GM19467 (cell line): ENCODE measurements around the gene SLC11A2.
"Not testable (repeated sequence)": the region's sequence is repeated elsewhere in the genome, so short reads cannot be mapped to it uniquely, and the experiment has no call there.

Experiments
- ATAC-seq: cut with Tn5 transposase; IDR thresholded peaks from one replicate; pipeline ENCODE4 v1.9.1; 2021; ENCODE audit warnings: mild to moderate bottlenecking, moderate library complexity; ENCODE audit not compliant: unreplicated experiment

SLC11A2 gene

DNA sequence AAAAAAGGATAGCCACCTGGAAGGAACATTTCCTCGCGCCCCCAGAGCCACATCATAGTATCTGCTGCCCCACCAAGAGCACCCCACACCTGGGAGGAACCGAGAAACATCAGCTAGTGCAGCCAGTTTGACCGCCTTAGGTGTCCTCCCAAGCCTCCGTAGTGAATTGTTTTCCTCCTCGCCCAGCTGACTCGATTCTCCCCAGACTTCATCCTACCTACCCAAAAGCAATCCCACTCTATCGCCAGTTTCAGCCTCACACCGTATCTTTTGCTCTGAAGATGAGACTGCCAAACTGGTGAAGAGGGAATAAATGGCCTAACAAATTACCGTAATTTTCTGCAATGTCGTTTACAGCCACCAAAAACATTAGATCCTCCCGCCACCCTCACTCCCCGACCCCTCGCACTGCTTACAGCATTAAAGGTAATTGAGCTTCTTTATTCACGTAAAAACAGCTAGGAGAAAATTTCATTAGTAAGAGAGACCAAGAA is 1.2 kb upstream of the SLC11A2 start:
- no peak for ATAC-seq

DNA sequence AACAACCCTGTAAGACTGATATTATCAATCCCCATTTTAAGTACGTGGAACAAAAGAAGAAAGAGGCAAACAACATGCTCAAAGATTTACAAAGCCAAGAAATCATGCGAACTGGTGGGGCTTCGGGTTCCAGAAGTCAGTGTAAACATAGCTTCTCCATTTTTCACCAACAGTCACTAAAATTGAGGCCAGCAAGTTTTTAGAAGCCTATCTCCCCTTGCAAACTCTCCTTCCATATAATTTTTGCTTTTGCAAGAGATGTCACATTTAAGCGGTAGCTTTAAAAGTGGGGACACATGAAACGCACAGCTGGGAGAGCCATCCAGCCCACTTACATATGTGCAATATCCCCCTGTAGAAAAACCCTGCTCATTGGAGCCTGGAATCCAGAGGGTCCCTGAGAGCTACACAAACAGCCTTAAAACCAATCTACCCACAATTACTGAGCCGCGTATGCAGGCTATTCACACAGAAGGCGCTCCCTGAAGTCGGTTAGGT is 797 bp downstream of the SLC11A2 start:
- ATAC-seq = no peak

DNA sequence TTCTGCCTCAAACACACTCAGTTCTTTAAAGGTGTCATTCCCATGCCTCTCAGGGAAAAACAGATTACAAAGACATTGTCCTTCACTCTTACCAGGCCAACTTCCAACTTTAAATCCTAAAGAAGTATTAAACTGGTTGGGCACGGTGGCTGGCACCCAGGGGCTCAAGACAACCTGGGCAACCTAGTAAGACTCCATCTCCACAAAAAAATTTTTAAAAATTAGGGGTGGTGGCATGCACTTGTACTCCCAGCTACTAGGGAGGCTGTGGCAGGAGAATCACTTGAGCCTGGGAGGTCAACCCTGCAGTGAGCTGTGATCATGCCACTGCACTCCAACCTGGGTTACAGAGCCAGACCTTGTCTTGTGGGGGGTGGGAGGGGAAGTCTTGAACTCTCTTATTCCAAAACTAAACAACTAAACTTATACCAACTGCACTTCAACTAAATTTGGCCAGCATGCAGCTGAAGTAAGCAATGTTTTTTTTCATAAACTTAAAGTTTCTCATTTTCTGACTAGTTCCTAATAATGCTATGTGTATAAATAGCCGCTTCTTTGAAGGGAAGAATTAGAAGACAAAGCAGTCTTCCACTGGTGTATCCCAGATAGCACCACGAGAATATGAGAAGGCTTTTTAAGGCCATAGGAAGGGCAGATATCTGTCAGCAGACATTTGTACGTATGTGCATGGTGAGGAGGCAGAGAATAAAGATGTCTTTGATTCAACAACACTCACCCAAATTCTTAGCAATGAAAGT is 2.4 kb downstream of the SLC11A2 start:
- ATAC-seq = no peak

DNA sequence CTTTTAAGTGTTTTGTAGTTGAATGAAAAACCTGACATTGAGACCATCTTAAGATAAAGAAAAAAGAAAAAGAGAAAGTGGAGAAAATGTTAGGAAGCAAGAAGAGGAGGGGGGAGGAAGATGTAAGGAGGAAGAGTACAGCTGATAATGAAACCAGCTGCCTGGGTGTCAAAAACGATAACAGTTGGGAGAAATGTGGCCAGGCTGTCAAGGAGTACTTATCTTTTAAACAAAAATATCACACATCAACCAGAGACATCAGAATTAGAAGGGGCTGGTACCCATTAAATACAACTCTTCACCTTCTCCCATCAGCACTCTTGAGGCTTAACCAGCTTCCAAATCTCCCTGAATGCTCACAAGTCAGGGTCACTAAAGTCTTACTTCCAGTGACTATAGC is 4.5 kb downstream of the SLC11A2 start:
- no peak for ATAC-seq

DNA sequence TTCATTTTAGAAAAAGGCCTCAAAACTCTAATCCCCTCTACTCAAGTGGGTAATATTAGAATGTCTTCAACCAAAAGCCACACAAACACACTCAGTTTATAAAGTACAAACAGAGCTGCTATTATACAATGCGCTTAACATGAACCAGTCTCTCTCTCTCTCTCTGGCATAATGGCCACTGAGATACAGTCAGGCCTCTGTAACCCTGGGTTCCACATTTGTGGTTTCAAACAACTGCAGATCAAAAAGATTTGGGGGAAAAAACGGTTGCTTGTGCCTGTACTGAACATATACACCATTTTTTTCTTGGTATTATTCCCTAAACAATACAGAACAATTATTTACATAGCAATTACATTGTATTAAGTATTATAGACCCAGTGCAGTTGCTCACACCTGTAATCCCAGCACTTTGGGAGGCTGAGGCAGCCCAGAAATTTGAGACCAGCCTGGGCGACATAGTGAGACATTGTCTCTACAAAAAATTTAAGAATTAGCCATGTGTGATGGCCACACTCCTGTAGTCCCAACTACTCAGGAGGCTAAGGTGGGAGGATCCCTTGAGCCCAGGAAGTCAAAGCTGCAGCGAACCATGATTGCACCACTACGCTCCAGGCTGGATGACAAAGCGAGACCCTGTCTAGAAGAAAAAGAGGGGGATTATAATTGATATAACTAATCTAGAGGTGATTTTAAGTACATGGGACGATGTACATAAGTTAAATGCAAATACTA is 5.6 kb downstream of the SLC11A2 start:
- no peak for ATAC-seq

DNA sequence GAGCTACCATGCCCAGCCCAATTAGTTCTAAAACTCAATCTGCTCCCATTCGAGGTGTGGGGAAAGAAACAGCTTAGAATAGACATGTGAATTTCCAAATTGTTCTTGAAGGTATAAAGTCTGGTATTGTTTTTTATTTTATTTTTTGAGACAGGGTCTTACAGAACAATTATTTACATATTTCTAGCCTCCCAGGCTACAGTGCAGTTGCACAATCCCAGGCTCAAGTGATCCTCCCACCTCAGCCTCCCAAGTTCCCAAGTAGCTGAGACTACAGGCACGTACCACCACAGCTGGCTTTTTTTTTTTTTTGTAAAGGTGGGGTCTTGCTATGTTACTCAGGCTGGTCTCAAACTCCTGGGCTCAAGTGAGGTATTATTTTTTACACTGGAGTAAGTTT is 6.3 kb downstream of the SLC11A2 start:
- no peak for ATAC-seq

DNA sequence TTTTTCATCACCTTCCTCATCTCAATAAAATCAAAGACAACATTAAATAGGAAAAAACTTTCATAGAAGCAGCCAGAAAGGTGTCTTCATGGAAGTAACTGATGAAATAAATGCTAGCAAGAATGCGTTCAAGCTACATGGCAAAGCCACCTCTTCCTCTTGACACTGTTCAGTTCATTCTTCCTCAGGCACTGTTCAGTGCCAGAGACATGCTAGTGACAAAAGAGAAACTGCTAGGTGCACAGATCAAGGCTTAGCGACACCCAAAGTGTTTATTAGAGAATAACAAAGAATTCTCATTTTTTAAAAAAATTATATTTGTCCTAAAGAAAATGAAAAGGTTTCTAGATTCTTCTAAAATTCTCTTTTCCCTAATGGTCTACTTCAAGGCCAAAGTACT is 7.2 kb downstream of the SLC11A2 start:
- no peak for ATAC-seq

DNA sequence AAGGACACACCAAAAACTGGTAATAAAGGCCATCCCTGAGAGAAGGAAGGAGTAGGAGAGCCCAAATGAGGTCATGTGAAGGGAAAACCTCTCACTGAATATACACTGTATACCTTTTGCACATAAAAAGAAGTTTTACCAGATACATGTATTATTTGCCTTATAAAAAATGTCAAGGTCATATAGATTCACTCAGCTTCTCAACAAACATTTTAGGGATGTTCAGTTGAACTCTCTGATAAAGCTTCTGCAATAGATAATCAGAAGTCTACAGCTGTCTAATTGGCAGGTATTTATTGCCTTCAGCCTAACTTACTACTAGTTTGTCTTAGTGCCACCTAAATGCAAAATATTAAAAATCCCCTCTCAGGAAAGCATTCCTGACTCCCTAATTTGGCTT is 8.7 kb downstream of the SLC11A2 start:
- ATAC-seq = no peak

DNA sequence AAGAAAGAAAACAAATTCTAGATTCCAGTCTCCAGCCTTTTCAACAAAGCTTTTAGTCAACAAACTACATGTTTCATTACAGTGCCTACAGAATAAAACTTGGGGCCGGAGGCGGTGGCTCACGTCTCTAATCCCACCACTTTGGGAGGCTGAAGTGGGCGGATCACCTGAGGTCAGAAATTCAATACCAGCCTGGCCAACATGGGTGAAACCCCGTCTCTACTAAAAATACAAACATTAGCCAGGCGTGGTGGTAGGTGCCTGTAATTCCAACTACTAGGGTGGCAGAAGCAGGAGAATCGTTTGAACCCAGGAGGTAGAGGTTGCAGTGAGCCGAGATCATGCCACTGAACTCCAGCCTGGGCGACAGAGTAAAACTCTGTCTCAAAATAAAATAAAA is 11.7 kb downstream of the SLC11A2 start:
- not testable (repeated sequence) for ATAC-seq

DNA sequence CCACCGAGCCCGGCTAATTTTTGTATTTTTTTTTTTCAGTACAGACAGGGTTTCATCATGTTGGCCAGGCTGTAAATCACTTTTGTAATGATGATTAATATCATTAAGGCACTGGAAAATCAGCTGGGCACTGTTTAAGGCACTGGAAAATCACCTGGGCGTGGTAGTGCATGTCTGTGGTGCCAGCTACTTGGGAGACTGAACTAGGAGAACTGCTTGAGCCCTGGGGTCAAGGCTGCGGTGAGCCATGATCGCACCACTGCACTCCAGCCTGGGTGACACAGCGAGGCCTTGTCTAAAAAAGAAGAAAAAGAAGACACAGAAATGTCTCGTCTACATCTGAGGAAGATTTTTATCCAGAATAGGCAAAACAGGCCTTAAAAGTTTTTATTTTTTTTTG is 12.7 kb downstream of the SLC11A2 start:
- ATAC-seq = no peak

DNA sequence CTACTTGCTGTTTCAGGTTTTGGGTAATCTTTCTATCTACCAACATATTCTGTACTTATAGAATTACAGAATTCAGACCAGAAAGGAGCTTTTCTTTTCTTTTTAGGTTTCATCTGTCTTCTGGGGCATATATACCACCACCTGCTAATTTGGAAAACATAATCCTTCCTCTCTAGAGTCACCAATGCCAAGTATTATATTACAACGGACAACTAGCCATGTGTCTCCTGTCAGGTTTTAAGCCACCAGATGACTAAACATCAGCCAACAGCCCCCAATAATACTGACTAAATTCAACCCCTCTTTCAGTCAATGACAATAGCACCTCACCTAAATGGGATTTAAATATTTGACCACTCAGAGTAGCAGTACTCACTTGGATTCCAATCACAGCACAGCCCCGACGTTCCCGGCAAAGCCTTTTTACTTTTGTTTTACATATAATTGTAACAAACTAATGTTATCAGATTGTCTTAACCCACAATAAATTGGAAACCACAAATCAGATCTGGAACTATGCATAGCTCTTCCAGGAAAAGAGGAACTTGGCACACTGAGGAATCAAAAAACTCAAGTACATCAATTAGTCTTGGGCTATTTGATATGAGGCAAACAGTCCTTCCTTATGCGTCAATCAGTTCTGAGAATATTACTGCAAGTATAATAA is 13.5 kb downstream of the SLC11A2 start:
- ATAC-seq = no peak

DNA sequence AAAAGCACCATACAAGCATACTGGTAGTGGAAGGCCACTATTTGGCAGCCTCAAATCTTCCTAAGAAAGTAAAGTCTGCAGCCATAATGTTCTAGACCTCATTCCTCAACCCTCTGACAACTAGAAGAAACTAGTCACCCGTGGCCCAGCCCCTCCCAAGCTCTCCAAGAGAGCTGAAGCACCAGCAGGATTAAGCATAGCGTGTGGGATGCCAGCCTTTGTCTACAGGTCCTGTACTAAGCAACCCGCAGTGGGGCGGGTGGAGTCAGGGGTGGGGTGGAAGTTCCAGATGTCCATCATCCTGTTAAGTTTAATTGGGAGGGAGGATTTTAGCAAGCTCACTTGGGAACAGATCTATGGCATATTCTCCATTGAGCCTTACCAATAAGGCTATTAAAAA is 14.2 kb downstream of the SLC11A2 start:
- no peak for ATAC-seq

DNA sequence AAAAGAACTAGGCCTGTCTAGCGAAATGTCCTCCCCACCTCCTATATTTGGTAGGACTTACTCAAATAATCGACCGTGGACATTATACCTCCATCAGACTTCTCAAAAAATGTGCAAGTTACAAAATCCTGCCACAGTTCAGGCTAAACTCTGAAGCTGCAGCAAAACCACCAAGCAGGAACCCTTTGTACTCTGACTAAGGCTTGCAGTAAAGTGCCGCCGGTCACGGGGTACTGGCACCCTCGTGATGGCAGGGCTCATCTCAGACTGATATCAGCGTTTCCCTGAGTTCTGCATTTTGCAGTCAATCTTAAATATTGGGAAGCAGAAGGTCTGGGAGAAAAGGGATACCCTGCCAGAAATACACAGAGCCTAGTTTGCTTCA is 17.1 kb downstream of the SLC11A2 start:
- no peak for ATAC-seq

DNA sequence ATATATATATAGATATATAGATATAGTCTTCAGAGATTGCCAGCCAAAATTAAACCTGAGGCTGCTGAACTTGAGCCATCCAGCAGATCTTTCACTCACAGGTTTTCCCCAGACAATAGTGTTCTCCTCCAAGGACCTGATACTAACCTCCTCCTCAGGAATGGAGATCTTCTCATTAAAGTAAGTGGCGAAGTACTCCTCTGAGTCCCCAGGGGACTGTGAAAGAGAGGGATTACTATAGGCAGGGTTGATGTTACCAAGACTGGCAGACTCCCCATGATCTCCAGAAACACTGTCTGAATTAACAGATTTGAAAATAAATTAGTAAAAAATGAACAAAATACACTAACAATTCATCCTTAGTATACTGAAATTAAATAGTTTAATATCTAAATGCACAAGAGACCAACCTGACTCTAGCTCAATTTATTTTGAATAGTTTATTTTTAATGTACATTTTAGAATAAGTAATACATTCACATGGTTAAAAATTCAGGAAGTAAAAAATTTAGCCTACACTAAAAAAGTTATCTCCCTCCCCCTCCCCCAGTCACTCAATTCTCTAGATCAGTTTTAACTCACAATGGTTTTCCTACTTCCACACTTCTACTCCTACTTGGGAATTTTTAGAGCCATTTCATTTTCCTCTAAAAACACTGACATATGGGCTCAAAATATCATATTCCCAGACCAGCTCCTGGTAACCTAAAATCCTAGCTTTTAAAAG is 17.7 kb downstream of the SLC11A2 start:
- no peak for ATAC-seq

DNA sequence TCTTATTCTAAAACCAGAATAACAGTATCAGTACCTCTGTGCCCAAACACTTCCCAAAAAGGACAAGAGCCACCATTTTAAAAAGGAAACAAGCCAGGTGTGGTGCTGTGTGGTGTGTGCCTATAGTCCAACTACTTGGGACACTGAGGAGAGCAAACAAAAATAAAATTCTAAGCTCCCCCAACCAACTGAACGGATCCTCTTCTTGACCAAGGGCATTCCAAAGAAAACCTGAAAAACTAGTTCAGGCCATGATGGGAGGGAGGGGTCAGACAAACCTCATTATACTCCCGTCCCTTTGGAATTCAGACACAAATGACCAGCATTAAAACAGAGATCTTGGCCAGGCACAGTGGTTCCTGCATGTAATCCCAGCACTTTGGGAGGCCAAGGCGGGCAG is 20.5 kb downstream of the SLC11A2 start:
- no peak for ATAC-seq

DNA sequence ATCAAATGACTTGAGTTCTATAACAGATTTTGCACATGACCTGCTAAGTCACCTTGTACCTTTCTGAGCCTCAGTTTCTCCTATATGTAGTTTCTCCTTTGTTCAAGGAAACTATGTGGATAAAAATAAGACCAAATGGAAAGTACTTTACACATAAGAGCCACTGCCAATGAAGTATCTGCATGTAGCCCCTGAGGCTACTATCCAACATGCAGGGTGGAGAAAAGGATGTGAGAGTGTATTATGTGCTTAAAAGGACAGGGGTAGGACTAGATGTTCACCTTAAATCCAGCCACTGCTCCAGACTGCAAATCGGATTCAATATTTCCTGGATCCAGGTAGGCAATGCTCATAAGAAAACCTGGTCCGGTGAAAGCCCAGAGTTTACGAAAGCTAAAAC is 21.2 kb downstream of the SLC11A2 start:
- ATAC-seq = no peak

DNA sequence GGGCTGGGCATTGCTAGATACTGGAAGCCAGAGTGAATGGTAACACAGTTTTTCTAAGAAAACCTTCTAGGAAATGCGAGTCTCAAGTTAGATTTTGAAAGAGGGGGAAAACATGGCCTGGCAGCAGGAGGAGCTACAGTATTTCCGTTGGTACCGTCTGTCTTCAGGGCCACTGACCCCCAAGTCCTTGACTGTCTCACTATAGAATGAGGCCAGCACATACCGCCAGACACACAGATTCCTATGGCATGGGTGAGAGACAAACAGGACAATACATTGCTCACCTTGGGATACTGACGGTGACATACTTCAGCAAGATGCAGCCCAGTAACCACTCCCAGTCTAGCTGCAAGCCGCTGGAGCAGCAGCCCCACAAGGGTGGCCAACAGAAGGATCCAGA is 21.7 kb downstream of the SLC11A2 start:
- no peak for ATAC-seq

DNA sequence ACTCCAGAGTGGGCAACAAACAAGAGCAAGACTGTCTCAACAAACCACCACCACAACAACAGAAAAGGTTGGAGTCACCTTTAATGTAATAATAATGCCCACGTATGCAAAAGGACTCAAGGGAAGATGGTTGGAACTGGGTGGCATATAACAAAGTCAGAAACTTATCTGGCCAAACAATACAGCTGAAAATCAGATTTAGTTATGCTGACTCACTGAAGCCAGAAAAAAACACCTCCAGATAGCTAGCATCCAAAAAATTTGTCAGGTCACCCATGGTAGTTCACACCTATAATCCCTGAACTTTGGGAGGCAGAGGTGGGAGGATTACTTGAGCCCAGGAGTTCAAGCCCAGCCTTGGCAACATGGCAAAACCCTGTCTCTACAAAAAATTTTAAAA is 24.4 kb downstream of the SLC11A2 start:
- no peak for ATAC-seq

DNA sequence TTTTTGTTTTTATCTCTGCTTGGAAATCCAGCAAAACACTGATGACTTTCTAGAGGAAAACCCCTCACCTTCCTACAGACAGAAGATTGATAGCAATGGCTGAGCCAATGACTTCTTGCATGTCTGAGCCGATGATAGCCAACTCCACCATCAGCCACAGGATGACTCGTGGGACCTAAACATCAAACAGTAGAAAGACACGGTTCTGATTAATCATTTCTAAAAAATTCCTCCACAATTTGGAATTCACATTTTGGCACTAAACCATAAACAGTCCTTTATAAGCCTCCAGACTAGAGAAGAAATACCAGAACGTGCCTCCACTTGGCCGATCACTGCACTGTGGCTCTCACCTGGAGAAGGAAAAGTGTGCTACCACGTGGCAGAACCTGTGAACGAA is 25.9 kb downstream of the SLC11A2 start:
- ATAC-seq = no peak

DNA sequence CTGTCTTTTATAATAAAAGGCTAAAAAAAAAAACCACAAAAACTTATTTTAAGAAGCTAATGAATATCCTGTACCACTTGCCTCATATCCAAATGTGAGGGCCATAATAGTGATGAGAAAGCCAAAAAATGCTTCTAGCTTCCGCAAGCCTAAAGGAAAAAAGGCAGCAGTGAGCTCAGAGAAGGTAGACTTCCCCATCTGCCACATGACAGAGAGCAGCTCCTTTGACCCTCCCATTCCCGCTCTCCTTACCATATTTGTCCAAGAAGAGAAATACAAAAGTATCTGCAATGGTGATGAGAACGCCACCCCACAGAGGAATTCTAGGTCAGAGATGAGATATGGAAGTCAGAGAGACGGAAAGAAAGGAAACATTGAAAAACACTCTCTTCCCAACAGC is 27.1 kb downstream of the SLC11A2 start:
- no peak for ATAC-seq

DNA sequence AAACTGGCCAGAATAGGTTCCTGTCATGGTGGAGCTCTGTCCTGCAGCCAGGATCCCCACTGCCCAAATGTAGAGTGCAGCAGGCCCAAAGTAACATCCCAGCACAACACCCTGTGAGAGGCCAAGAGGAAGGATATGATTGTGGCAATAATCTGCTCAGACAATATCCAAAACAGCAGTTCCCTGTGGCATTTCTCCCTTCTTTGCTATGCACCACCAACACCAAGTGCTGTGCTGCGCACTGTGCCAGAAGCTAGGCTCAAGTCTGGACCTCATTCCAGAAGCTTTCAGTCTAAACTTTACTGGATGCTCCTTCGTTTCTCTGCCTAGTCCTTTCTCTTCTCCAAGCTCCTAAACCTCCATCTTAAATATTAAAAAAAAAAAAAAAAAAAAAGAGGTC is 33.4 kb downstream of the SLC11A2 start:
- no peak for ATAC-seq
